Osteoblast (primary cell): ENCODE results near the gene GRP. TPM values are rescaled to one million over a fixed set of nuclear protein-coding genes. Genes with fewer than 3 reads are reported as not detected.

Experiments used
- DNase-seq: peaks from one replicate; pipeline ENCODE4 v3.0.0; 2011; ENCODE audit warnings: low spot score, mixed read lengths; ENCODE audit not compliant: insufficient read length; ENCODE audit errors: missing footprints
- H2AFZ ChIP-seq: 2 replicates; pipeline ENCODE4 v1.6.0; 2011; ENCODE audit warnings: mild to moderate bottlenecking, low read length
- H3K27ac ChIP-seq: 2 replicates; pipeline ENCODE4 v1.5.1; 2011; ENCODE audit warnings: mild to moderate bottlenecking, low read depth, low read length, moderate library complexity
- H3K27me3 ChIP-seq: 2 replicates; pipeline ENCODE4 v1.6.0; 2012; ENCODE audit warnings: mild to moderate bottlenecking, control low read depth, inconsistent platforms, low read length, moderate library complexity; ENCODE audit not compliant: insufficient read depth
- H3K36me3 ChIP-seq: 2 replicates; pipeline ENCODE4 v1.5.1; 2011; ENCODE audit warnings: mild to moderate bottlenecking, low read length, control low read depth, moderate library complexity; ENCODE audit not compliant: insufficient read depth
- H3K4me1 ChIP-seq: 2 replicates; pipeline ENCODE4 v1.5.1; 2011; ENCODE audit warnings: mild to moderate bottlenecking, low read length, control low read depth, moderate library complexity; ENCODE audit not compliant: insufficient read depth
- H3K4me2 ChIP-seq: 2 replicates; pipeline ENCODE4 v1.6.0; 2011; ENCODE audit warnings: mild to moderate bottlenecking, low read length; ENCODE audit not compliant: insufficient read depth
- H3K4me3 ChIP-seq: fragments of 200-600 bp; sonication (generic); 3 replicates; pipeline ENCODE4 v1.5.1; 2012; ENCODE audit warnings: mild to moderate bottlenecking, low read length, inconsistent platforms; ENCODE audit not compliant: insufficient read depth
- H3K79me2 ChIP-seq: 2 replicates; pipeline ENCODE4 v1.6.0; 2012; ENCODE audit warnings: mild to moderate bottlenecking, low read length, control low read depth, inconsistent platforms; ENCODE audit not compliant: insufficient read depth
- H3K9me3 ChIP-seq: 2 replicates; pipeline ENCODE4 v1.5.1; 2011; ENCODE audit warnings: low read depth, low read length, control low read depth
- H4K20me1 ChIP-seq: 2 replicates; pipeline ENCODE4 v1.6.0; 2012; ENCODE audit warnings: mild to moderate bottlenecking, low read length, control low read depth; ENCODE audit not compliant: insufficient read depth
- total RNA-seq: library from RNA; depleted of rRNA; stranded (reverse); fragments of >200 nt; gene quantifications from 2 replicates; pipeline ENCODE4 v1.2.3, GENCODE V29; 2012
- TF ChIP-seq, protein P1 (sequence below): IDR thresholded peaks from 2 replicates; pipeline ENCODE4 v1.5.1; 2011; ENCODE audit warnings: mild to moderate bottlenecking, low read depth, low read length, moderate library complexity; ENCODE audit errors: extremely low read depth

GRP gene
- total RNA-seq, 1 donor: not detected

DNA sequence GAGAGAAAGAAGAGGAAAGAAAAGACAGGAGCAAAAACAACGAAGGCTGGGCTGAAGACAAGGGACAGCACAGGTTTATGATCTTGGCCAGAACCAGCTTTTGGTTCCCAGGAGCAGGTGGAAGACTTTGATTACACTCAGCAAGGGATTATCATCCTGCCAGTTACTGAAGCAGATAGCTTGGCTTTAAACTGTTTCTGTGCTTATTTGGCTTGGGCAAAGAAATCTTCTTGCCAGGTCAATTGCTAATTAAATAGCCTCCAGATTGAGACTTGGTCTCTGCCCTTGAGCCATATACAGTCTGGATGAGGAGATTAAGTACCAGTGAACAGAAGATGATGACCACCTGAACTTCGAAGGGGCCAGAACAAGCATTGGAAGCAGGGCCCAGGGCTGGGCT, 22.3 kb upstream of the GRP start:
- H3K9me3 ChIP-seq: no peaks in the 10 kb centered on the region
- no peaks in the 10 kb centered on the region for H4K20me1 ChIP-seq
- H3K27me3 ChIP-seq: peaks cover 40% of the 10 kb centered on the region
- H3K4me2 ChIP-seq: no peak overlapping the region
- DNase-seq: no peak
- H3K27ac ChIP-seq: no peak overlapping the region
- no peaks in the 10 kb centered on the region for H3K4me1 ChIP-seq
- H2AFZ ChIP-seq: no peak overlapping the region
- no peak overlapping the region for H3K4me3 ChIP-seq
- TF ChIP-seq, protein P1, sequence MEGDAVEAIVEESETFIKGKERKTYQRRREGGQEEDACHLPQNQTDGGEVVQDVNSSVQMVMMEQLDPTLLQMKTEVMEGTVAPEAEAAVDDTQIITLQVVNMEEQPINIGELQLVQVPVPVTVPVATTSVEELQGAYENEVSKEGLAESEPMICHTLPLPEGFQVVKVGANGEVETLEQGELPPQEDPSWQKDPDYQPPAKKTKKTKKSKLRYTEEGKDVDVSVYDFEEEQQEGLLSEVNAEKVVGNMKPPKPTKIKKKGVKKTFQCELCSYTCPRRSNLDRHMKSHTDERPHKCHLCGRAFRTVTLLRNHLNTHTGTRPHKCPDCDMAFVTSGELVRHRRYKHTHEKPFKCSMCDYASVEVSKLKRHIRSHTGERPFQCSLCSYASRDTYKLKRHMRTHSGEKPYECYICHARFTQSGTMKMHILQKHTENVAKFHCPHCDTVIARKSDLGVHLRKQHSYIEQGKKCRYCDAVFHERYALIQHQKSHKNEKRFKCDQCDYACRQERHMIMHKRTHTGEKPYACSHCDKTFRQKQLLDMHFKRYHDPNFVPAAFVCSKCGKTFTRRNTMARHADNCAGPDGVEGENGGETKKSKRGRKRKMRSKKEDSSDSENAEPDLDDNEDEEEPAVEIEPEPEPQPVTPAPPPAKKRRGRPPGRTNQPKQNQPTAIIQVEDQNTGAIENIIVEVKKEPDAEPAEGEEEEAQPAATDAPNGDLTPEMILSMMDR: no peak
- no peaks in the 10 kb centered on the region for H3K36me3 ChIP-seq
- H3K79me2 ChIP-seq: no peaks in the 10 kb centered on the region

DNA sequence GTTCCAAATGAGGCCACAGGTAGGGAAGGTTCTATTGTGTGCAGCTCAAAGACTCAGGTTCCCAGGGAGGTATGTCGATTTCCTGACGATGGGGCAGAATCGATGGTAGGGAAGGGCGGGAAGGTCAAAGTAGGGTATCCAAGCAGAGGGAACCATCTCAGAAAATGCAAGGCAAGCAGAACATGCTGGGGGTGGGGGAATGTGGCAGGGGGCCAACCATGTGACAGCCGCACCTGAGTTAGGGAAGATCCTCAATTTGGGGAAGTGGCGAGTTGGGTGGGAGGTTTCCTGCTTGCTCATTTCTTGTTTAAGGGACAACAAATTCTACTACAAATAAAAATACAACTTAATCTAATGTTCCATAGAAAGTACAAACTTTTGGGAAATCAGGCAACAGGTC, 21.7 kb upstream of the GRP start:
- TF ChIP-seq, protein P1: no peak
- H3K4me2 ChIP-seq: no peak overlapping the region
- H3K4me1 ChIP-seq: no peaks in the 10 kb centered on the region
- no peak overlapping the region for H2AFZ ChIP-seq
- H3K27ac ChIP-seq: no peak overlapping the region
- no peaks in the 10 kb centered on the region for H4K20me1 ChIP-seq
- no peaks in the 10 kb centered on the region for H3K36me3 ChIP-seq
- H3K9me3 ChIP-seq: no peaks in the 10 kb centered on the region
- no peaks in the 10 kb centered on the region for H3K79me2 ChIP-seq
- H3K4me3 ChIP-seq: no peak overlapping the region
- H3K27me3 ChIP-seq: peaks cover 46% of the 10 kb centered on the region
- DNase-seq: no peak

DNA sequence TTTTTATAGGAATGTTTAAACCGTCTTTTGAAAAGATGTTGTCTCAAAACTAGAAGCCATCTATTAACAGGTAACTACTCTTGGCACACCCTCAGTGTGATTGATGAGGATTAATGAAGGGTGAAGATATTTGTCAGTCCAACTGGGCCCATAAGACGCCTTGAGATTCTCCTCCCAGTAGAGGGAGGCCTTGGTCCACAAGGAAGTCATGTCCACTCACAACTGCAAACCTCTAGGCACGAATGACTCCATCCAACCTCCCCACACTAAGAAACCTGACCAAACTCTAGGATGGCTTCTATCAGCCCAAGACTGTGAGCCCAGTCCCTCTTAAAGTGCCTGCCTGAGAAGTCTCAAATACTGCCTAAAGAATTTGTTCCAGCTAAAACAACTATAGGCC, 19.2 kb upstream of the GRP start:
- Histone ChIP-seq H3K79me2 (no peaks in the 10 kb centered on the region), H3K4me3 (no peak overlapping the region), H3K36me3 (no peaks in the 10 kb centered on the region), H3K27me3 (peaks cover 58% of the 10 kb centered on the region), H3K4me2 (no peak overlapping the region), H4K20me1 (no peaks in the 10 kb centered on the region), H2AFZ (no peak overlapping the region), H3K4me1 (no peaks in the 10 kb centered on the region), H3K27ac (no peak overlapping the region), H3K9me3 (no peaks in the 10 kb centered on the region)
- DNase-seq: no peak
- TF ChIP-seq, protein P1: peak; percentile 18

DNA sequence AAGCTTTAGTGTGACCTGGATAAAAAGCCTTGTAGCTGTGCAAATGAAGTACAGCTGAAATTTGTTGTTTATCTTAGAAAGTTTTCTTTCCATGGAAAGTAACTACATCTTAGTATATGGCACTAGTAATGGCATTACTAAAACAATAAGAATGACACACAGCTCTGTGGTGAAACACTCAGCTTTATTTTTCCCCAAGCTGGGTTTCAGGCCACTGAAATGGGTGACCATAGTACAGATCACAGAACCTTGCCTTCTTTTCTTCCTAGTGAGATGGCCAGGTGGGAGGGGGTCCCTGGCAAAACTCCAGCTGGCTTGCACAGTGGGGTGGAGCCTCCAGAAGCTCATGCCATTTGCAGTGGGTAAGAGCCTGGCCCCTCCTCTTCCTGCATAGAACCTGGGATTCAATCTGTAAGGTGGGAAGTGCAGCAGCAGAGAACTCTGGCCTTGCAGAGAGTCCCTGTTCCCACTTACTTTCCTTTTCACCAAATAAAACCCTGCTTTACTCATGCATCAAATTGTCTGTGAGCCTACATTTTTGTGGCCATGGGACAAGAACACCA, 17.6 kb upstream of the GRP start:
- no peaks in the 10 kb centered on the region for H3K9me3 ChIP-seq
- no peaks in the 10 kb centered on the region for H4K20me1 ChIP-seq
- H3K79me2 ChIP-seq: no peaks in the 10 kb centered on the region
- H3K4me2 ChIP-seq: no peak overlapping the region
- peaks cover 60% of the 10 kb centered on the region for H3K27me3 ChIP-seq
- H2AFZ ChIP-seq: no peak overlapping the region
- DNase-seq: no peak
- H3K36me3 ChIP-seq: no peaks in the 10 kb centered on the region
- TF ChIP-seq, protein P1: no peak
- no peak overlapping the region for H3K4me3 ChIP-seq
- no peaks in the 10 kb centered on the region for H3K4me1 ChIP-seq
- no peak overlapping the region for H3K27ac ChIP-seq
